ENCODE measurements around the gene FNDC11.

DNA sequence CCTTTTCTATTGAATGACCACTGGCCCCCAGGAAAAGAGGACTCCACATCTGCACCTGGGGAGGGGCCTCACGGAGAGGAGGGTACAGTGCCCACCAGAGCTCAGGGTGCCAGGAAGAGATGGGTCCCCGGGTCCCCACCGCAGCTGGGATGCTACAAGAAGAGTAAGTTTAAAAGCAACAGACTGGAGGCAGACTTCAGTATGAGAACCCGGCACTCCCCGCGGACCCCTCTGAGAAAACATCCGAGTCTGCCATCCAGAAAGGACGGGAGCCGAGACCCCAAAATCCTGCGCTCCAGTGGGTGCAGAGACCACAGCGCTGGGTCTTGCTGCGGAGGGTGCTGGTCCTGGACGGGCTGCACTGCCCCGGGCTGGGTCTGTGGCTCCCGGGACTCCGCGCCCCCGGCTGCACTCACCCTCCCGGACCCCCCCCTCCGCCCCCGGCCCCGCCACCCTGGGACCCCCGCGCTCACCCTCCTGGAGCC is 19.7 kb downstream of the FNDC11 start:
- TF ChIP-seq CTCF (IDR thresholded peaks at IDR 0.05) (no peak), ZFX (IDR thresholded peaks at IDR 0.05; ENCODE audit: borderline replicate concordance) (no peak)
